SK-N-SH treated with all-trans-retinoic acid at 6 μM for 48 hours (cell line): ENCODE data around the gene MMEL1.
"Not testable (repeated sequence)": the region's sequence is repeated elsewhere in the genome, so short reads cannot be mapped to it uniquely, and the experiment has no call there.

Experiments
- TCF4 ChIP-seq: fragments of 250-450 bp; sonication (Bioruptor Pico); IDR thresholded peaks from 2 replicates; pipeline ENCODE4 v1.8.0; 2021; ENCODE audit warnings: mild to moderate bottlenecking, moderate library complexity, borderline replicate concordance
- TF ChIP-seq, protein P1 (sequence below): fragments of 250-450 bp; sonication (Bioruptor Pico); IDR thresholded peaks from 2 replicates; pipeline ENCODE4 v1.5.1; 2020; ENCODE audit warnings: low read depth, mild to moderate bottlenecking, moderate library complexity
- TF ChIP-seq, protein P2 (sequence below): fragments of 250-450 bp; sonication (Bioruptor Pico); IDR thresholded peaks from 2 replicates; pipeline ENCODE4 v1.8.0; 2021; ENCODE audit warnings: low read depth, mild to moderate bottlenecking, moderate library complexity, borderline replicate concordance
- TF ChIP-seq, protein P3 (sequence below): fragments of 250-450 bp; sonication (Bioruptor Pico); IDR thresholded peaks from 2 replicates; pipeline ENCODE4 v1.5.0; 2020; ENCODE audit warnings: mild to moderate bottlenecking, moderate library complexity

DNA sequence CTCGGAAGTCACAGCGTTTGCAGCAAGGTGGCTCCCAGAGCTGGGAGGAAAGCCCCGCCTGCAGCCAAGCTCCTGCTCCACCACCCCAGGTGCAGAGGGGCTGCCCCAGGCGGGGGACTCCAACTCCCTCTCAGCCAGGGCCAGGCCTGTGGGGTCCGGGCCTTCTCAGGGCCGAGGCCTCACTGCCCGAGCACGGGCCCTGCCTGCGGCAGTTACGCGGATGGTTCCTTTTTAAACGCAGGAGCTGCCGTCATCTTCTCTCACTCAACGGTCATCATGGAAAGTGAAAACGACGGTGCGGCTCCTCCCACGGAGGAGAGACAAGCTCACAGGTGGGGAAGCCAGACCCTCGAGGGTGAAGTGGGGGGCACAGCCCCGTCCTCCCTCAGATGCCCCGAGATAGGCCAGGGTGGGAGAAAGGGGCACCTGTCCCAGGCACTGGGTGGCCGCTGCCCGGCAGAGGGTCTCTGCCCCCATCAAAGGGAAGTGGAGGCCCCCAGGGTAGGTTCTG is 55.2 kb downstream of the MMEL1 start:
- TF ChIP-seq, protein P1, sequence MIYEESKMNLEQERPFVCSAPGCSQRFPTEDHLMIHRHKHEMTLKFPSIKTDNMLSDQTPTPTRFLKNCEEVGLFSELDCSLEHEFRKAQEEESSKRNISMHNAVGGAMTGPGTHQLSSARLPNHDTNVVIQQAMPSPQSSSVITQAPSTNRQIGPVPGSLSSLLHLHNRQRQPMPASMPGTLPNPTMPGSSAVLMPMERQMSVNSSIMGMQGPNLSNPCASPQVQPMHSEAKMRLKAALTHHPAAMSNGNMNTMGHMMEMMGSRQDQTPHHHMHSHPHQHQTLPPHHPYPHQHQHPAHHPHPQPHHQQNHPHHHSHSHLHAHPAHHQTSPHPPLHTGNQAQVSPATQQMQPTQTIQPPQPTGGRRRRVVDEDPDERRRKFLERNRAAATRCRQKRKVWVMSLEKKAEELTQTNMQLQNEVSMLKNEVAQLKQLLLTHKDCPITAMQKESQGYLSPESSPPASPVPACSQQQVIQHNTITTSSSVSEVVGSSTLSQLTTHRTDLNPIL (CRISPR knock-in tag) = not testable (repeated sequence)
- TF ChIP-seq, protein P2, sequence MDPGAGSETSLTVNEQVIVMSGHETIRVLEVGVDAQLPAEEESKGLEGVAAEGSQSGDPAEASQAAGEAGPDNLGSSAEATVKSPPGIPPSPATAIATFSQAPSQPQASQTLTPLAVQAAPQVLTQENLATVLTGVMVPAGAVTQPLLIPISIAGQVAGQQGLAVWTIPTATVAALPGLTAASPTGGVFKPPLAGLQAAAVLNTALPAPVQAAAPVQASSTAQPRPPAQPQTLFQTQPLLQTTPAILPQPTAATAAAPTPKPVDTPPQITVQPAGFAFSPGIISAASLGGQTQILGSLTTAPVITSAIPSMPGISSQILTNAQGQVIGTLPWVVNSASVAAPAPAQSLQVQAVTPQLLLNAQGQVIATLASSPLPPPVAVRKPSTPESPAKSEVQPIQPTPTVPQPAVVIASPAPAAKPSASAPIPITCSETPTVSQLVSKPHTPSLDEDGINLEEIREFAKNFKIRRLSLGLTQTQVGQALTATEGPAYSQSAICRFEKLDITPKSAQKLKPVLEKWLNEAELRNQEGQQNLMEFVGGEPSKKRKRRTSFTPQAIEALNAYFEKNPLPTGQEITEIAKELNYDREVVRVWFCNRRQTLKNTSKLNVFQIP (CRISPR knock-in tag) = not testable (repeated sequence)
- not testable (repeated sequence) for TF ChIP-seq TCF4 (CRISPR knock-in tag)
- TF ChIP-seq, protein P3, sequence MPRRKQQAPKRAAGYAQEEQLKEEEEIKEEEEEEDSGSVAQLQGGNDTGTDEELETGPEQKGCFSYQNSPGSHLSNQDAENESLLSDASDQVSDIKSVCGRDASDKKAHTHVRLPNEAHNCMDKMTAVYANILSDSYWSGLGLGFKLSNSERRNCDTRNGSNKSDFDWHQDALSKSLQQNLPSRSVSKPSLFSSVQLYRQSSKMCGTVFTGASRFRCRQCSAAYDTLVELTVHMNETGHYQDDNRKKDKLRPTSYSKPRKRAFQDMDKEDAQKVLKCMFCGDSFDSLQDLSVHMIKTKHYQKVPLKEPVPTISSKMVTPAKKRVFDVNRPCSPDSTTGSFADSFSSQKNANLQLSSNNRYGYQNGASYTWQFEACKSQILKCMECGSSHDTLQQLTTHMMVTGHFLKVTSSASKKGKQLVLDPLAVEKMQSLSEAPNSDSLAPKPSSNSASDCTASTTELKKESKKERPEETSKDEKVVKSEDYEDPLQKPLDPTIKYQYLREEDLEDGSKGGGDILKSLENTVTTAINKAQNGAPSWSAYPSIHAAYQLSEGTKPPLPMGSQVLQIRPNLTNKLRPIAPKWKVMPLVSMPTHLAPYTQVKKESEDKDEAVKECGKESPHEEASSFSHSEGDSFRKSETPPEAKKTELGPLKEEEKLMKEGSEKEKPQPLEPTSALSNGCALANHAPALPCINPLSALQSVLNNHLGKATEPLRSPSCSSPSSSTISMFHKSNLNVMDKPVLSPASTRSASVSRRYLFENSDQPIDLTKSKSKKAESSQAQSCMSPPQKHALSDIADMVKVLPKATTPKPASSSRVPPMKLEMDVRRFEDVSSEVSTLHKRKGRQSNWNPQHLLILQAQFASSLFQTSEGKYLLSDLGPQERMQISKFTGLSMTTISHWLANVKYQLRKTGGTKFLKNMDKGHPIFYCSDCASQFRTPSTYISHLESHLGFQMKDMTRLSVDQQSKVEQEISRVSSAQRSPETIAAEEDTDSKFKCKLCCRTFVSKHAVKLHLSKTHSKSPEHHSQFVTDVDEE = not testable (repeated sequence)
